GM12878 (cell line): Measurements from ENCODE around the gene RRAD. TPM values are rescaled to one million over a fixed set of nuclear protein-coding genes. Genes with fewer than 3 reads are reported as not detected.
"Not testable (repeated sequence)": the region's sequence is repeated elsewhere in the genome, so short reads cannot be mapped to it uniquely, and the experiment has no call there.

Source experiments
- ATAC-seq: fragments of 200-7000 bp; cut with Tn5 transposase; 3 replicates; pipeline ENCODE4 v1.9.1; 2020; ENCODE audit warnings: mild to moderate bottlenecking, moderate library complexity
- BruUV-seq: library from RNA; stranded (reverse); fragments of 400-500 nt; replicated peaks from 2 replicates; lab custom pipeline; 2021; lab: Mats Ljungman, UMichigan
- CTCF ChIA-PET: fragments of 300-600 bp; sonication (Branson Sonifier 250); formaldehyde crosslinking; extraction: SDS; loops from one replicate; lab custom pipeline; 2021; ENCODE audit warnings: inconsistent platforms; lab: Yijun Ruan, JAX
- POLR2A ChIA-PET: fragments of 350-600 bp; formaldehyde crosslinking; extraction: SDS; loops from one replicate; lab custom pipeline; 2021; ENCODE audit warnings: inconsistent platforms; lab: Charles Lee
- RAD21 ChIA-PET: fragments of 300-600 bp; sonication (Branson Sonifier 250); formaldehyde crosslinking; loops from one replicate; lab custom pipeline; 2023; ENCODE audit warnings: antibody characterized with exemption; ENCODE audit not compliant: unreplicated experiment; lab: Charles Lee
- SMC1A ChIA-PET: fragments of 300-600 bp; sonication (Branson Sonifier 250); formaldehyde crosslinking; loops from one replicate; lab custom pipeline; 2023; ENCODE audit not compliant: unreplicated experiment, uncharacterized antibody; lab: Charles Lee
- DNase-seq: peaks from one replicate; pipeline ENCODE4 v3.0.0-alpha.2; 2011; ENCODE audit warnings: low read depth, low spot score
- FAIRE-seq: peaks from 3 replicates; lab custom pipeline; 2011; peaks lifted over from hg19 to GRCh38; lab: Jason Lieb, UNC
- H2AFZ ChIP-seq: 2 replicates; pipeline ENCODE4 v1.6.0; 2011; ENCODE audit warnings: low read depth, low read length, control low read depth; ENCODE audit not compliant: control insufficient read depth
- H3K27ac ChIP-seq: 2 replicates; pipeline ENCODE4 v1.5.1; 2011; ENCODE audit warnings: control low read depth; ENCODE audit not compliant: control insufficient read depth, insufficient read depth
- H3K27me3 ChIP-seq, 2 experiments: replicated peaks in 1 of 2; 2 replicates each; pipeline versions ENCODE4 v1.6.0 to v1.6.1; 2011; ENCODE audit warnings: low read length in 1 of 2; ENCODE audit not compliant: control insufficient read depth in 2 of 2, insufficient read depth in 2 of 2
- H3K36me3 ChIP-seq, 2 experiments: 2 replicates each; pipeline ENCODE4 v1.5.1; 2011; ENCODE audit warnings: low read length in 1 of 2; ENCODE audit not compliant: control insufficient read depth in 2 of 2, insufficient read depth in 2 of 2
- H3K4me1 ChIP-seq: 2 replicates; pipeline ENCODE4 v1.6.1; 2011; ENCODE audit warnings: mild to moderate bottlenecking, low read length, moderate library complexity, mixed read lengths; ENCODE audit not compliant: control insufficient read depth, insufficient read depth
- H3K4me2 ChIP-seq: 2 replicates; pipeline ENCODE4 v1.6.0; 2011; ENCODE audit warnings: control low read depth; ENCODE audit not compliant: control insufficient read depth, insufficient read depth
- H3K4me3 ChIP-seq: fragments of 200-600 bp; sonication (generic); 2 replicates; pipeline ENCODE4 v1.5.1; 2016
- H3K79me2 ChIP-seq: 2 replicates; pipeline ENCODE4 v1.6.0; 2011; ENCODE audit warnings: low read length; ENCODE audit not compliant: control insufficient read depth, insufficient read depth
- H3K9ac ChIP-seq: 2 replicates; pipeline ENCODE4 v1.8.0; 2011; ENCODE audit warnings: low read length, control low read depth, mixed read lengths; ENCODE audit not compliant: control insufficient read depth, insufficient read depth
- H3K9me3 ChIP-seq: replicated peaks from 3 replicates; pipeline ENCODE4 v1.5.1; 2011; ENCODE audit warnings: mild to moderate bottlenecking, low read length; ENCODE audit not compliant: control insufficient read depth, insufficient read depth
- H4K20me1 ChIP-seq: 2 replicates; pipeline ENCODE4 v1.6.0; 2011; ENCODE audit not compliant: control insufficient read depth, insufficient read depth
- NFYB ChIP-seq: IDR thresholded peaks from 2 replicates; pipeline ENCODE4 v1.6.1; 2011; ENCODE audit warnings: low read depth, mild to moderate bottlenecking, low read length, improper control_type of control experiment, moderate library complexity; ENCODE audit not compliant: insufficient read depth
- WGBS: methylation state at CpG from one replicate; pipeline ENCODE4 v1.1.6; 2016; ENCODE audit warnings: low lambda C conversion rate; ENCODE audit not compliant: insufficient replicate concordance, insufficient coverage; ENCODE audit errors: missing lambda C conversion rate; 5-methylcytosine and 5-hydroxymethylcytosine counted together
- in situ Hi-C: fragments of 300-500 bp; cut with MboI; formaldehyde crosslinking; loops from 9 replicates; pipeline ENCODE4 v1.14.3; 2018; ENCODE audit warnings: mixed read lengths
- intact Hi-C: fragments of 100-400 bp; cut with micrococcal nuclease; formaldehyde crosslinking; loops from one replicate; pipeline ENCODE4 v1.14.2; 2022; ENCODE audit not compliant: unreplicated experiment
- polyA plus RNA-seq, 11 experiments: library from polyadenylated mRNA; depleted of rRNA in 4 of 11; unstranded in 6 of 11; stranded (reverse) in 5 of 11; fragments of >200 nt; fragmentation: Nextera tagmentation in 4 of 11; fragmentation: Illumina TruSeq in 1 of 11; extraction: Ambion mirVana in 4 of 11; extraction: Trizol in 1 of 11; gene quantifications; 1 replicate in 1 of 11; 2 replicates in 10 of 11; pipeline versions ENCODE4 v1.2.1 to v1.2.3, GENCODE V29; 2011 to 2016; ENCODE audit warnings: inconsistent platforms in 2 of 11, missing spikeins in 2 of 11, low read depth in 1 of 11
- total RNA-seq, 4 experiments: library from RNA; depleted of rRNA in 3 of 4; stranded (reverse); fragments of >200 nt in 3 of 4; fragmentation: Illumina TruSeq in 1 of 4; extraction: Trizol in 1 of 4; gene quantifications; 2 replicates each; pipeline versions ENCODE4 v1.2.1 to v1.2.3, GENCODE V29; 2013 to 2021

The RRAD gene
- total and polyA plus RNA-seq, 10 of the 15 experiments (the other 5 are each of a cell fraction or from before 2014, with no cell fraction given): 0.11 to 8.5 (median 2.8) TPM

DNA sequence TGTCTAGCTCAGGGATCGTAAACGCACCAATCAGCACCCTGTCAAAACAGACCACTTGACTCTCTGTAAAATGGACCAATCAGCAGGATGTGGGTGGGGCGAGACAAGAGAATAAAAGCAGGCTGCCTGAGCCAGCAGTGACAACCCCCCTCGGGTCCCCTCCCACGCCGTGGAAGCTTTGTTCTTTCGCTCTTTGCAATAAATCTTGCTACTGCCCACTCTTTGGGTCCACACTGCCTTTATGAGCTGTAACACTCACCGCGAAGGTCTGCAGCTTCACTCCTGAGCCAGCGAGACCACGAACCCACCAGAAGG lies 49.6 kb upstream of the RRAD start:
- WGBS: 22% methylated on average over 11 of the region's 11 CpGs

GRCh38 chr16:66974156-66974931 lies 49.0 kb upstream of the RRAD start:
- H3K4me2 ChIP-seq, BruUV-seq, DNase-seq, FAIRE-seq, H3K36me3 ChIP-seq, H3K27me3 ChIP-seq, H3K4me1 ChIP-seq, intact Hi-C loops, H3K9ac ChIP-seq, H3K9me3 ChIP-seq, ATAC-seq, H3K79me2 ChIP-seq, H3K4me3 ChIP-seq, H3K27ac ChIP-seq, H4K20me1 ChIP-seq: not testable (repeated sequence)
- WGBS: 70% methylated on average over 17 of the region's 32 CpGs
- ChIA-PET SMC1A (interaction anchor here (1.2 to 2.9 kb wide), 3 partner anchors 8 to 211 kb away, joined by 3 to 9 read pairs (median 7); no protein-coding TSS in a partner anchor), CTCF (interaction anchor here (1.3 to 2.5 kb wide), 4 partner anchors 40 to 211 kb away, joined by 4 to 13 read pairs (median 6); partner anchors contain the start of gene B3GNT9), RAD21 (interaction anchor here (1.4 kb wide), 1 partner anchor 20 kb away, joined by 4 read pairs; no protein-coding TSS in a partner anchor), POLR2A (interaction anchor here (0.6 kb wide), 2 partner anchors 86 to 133 kb away, joined by 3 to 5 read pairs; no protein-coding TSS in a partner anchor)
- H2AFZ ChIP-seq: peak overlapping the region; percentile 17; the same call in 1 of the 2 replicates
- in situ Hi-C loops: loop anchor here (10.0 kb wide), 1 partner anchor 180 kb away; the partner anchor contains the start of genes B3GNT9, FBXL8 and TRADD

More for the DNA sequence above, 49.6 kb upstream of the RRAD start:
- FAIRE-seq, BruUV-seq, H3K4me3 ChIP-seq, H3K9me3 ChIP-seq, H3K9ac ChIP-seq, H3K27me3 ChIP-seq, H3K4me2 ChIP-seq, ATAC-seq, H3K36me3 ChIP-seq, H3K79me2 ChIP-seq, DNase-seq, H3K4me1 ChIP-seq, H3K27ac ChIP-seq, H4K20me1 ChIP-seq, POLR2A ChIA-PET: not testable (repeated sequence)
- H2AFZ ChIP-seq: peak overlapping the region; percentile 17; the same call in 1 of the 2 replicates
- in situ Hi-C loops (loop anchor here (10.0 to 25.0 kb wide), 2 partner anchors 180 to 437 kb away; partner anchors contain the start of genes B3GNT9, FBXL8, TRADD and ZDHHC1), intact Hi-C loops (loop anchor here (5.0 kb wide), 1 partner anchor 37 kb away; no protein-coding TSS in a partner anchor)
- ChIA-PET CTCF (interaction anchor here (1.3 to 2.5 kb wide), 7 partner anchors 17 to 210 kb away, joined by 4 to 13 read pairs (median 7); partner anchors contain the start of gene B3GNT9), RAD21 (interaction anchor here (1.0 to 1.4 kb wide), 2 partner anchors 10 to 21 kb away, joined by 3 to 4 read pairs; no protein-coding TSS in a partner anchor), SMC1A (interaction anchor here (0.7 to 2.9 kb wide), 5 partner anchors 9 to 210 kb away, joined by 3 to 9 read pairs (median 6); no protein-coding TSS in a partner anchor)
- TF ChIP-seq NFYB: peak; percentile 81
